Upper lobe of left lung (tissue), 4 donors: Measurements from ENCODE around the gene PSAT1.

Source experiments
- POLR2A ChIP-seq, 4 donors: fragments of 450-650 bp; IDR thresholded peaks; one replicate each; pipeline ENCODE4 v1.5.1; 2016 to 2017; ENCODE audit warnings: antibody characterized with exemption in 4 of 4, mild to moderate bottlenecking in 2 of 4
- POLR2AphosphoS5 ChIP-seq, 2 donors: sonication (generic); formaldehyde crosslinking; IDR thresholded peaks; one replicate each; pipeline ENCODE4 v1.5.1; 2017; ENCODE audit warnings: antibody characterized with exemption in 2 of 2
- TF ChIP-seq, protein P1 (sequence below), 6 experiments: fragments of 450-650 bp in 4 of 6; fragments of 200-600 bp in 2 of 6; sonication (generic) in 2 of 6; IDR thresholded peaks; one replicate each; pipeline ENCODE4 v1.5.1; 2016 to 2019; ENCODE audit warnings: antibody characterized with exemption in 6 of 6

DNA sequence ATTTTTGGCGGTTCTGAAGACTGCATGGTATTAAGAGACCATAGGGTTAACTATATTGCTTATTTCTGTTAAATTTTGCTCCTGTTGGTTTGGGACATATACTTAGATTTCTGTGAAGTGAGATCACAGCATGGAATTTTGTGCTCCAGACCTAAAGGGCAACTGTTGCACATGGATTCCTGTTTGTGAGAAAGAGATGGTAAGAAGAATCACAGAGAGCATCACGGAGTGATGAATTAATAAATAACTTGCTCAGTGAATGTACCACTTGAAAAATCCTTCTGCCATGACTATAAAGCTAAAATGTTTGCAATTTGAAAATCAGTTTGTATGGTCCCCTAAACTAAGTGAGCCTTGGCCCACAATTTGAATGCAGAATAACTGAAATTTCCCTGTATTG is 4.5 kb downstream of the PSAT1 start:
- TF ChIP-seq, protein P1, sequence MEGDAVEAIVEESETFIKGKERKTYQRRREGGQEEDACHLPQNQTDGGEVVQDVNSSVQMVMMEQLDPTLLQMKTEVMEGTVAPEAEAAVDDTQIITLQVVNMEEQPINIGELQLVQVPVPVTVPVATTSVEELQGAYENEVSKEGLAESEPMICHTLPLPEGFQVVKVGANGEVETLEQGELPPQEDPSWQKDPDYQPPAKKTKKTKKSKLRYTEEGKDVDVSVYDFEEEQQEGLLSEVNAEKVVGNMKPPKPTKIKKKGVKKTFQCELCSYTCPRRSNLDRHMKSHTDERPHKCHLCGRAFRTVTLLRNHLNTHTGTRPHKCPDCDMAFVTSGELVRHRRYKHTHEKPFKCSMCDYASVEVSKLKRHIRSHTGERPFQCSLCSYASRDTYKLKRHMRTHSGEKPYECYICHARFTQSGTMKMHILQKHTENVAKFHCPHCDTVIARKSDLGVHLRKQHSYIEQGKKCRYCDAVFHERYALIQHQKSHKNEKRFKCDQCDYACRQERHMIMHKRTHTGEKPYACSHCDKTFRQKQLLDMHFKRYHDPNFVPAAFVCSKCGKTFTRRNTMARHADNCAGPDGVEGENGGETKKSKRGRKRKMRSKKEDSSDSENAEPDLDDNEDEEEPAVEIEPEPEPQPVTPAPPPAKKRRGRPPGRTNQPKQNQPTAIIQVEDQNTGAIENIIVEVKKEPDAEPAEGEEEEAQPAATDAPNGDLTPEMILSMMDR (IDR thresholded peaks at IDR 0.05) = no peak
- no peak for TF ChIP-seq POLR2A (IDR thresholded peaks at IDR 0.05)
- no peak for TF ChIP-seq POLR2AphosphoS5 (IDR thresholded peaks at IDR 0.05)
